DND-41 (cell line): ENCODE results near the gene LAMB4.

Experiments used
- CTCF ChIP-seq: IDR thresholded peaks from 2 replicates; pipeline ENCODE4 v1.5.1; 2012; ENCODE audit warnings: borderline replicate concordance, low read length, moderate library complexity, mild to moderate bottlenecking; ENCODE audit not compliant: poor library complexity, severe bottlenecking; ENCODE audit errors: extremely low read depth
- EZH2 ChIP-seq: IDR thresholded peaks from 3 replicates; pipeline ENCODE4 v1.6.1; 2012; ENCODE audit warnings: borderline replicate concordance, low read depth, mild to moderate bottlenecking, moderate library complexity, low read length, inconsistent platforms; ENCODE audit not compliant: severe bottlenecking

- TF ChIP-seq CTCF, result no peak
- TF ChIP-seq EZH2, result no peak
Measured at GRCh38 chr7:108066486-108066885, 63.7 kb downstream of the LAMB4 start.
